Endodermal cell (in vitro differentiated cells): ENCODE results near the gene FARP2. TPM values are rescaled to one million over a fixed set of nuclear protein-coding genes. Genes with fewer than 3 reads are reported as not detected.

Experiments
- DNase-seq: peaks from one replicate; pipeline ENCODE4 v3.0.0-alpha.2; 2017
- H3K27ac ChIP-seq: 2 replicates; pipeline ENCODE4 v1.5.1; 2013; ENCODE audit warnings: mild to moderate bottlenecking, low read depth, low read length, moderate library complexity
- H3K27me3 ChIP-seq: 2 replicates; pipeline ENCODE4 v1.6.1; 2013; ENCODE audit warnings: mild to moderate bottlenecking, low read length, moderate library complexity; ENCODE audit not compliant: insufficient read depth, control insufficient read depth, poor library complexity, severe bottlenecking
- H3K36me3 ChIP-seq: 2 replicates; pipeline ENCODE4 v1.7.0; 2013; ENCODE audit warnings: mild to moderate bottlenecking, low read length, moderate library complexity; ENCODE audit not compliant: control insufficient read depth, insufficient read depth
- H3K4me1 ChIP-seq: one replicate; pipeline ENCODE4 v1.7.0; 2013; ENCODE audit warnings: low read length; ENCODE audit not compliant: control insufficient read depth, insufficient read depth
- H3K4me3 ChIP-seq: 2 replicates; pipeline ENCODE4 v1.5.1; 2013; ENCODE audit warnings: mild to moderate bottlenecking, low read length, moderate library complexity
- H3K9ac ChIP-seq: 2 replicates; pipeline ENCODE4 v1.6.1; 2013; ENCODE audit warnings: mild to moderate bottlenecking, low read length, moderate library complexity; ENCODE audit not compliant: poor library complexity, severe bottlenecking; ENCODE audit errors: extremely low read depth
- H3K9me3 ChIP-seq: 2 replicates; pipeline ENCODE4 v1.6.1; 2013; ENCODE audit warnings: mild to moderate bottlenecking, low read length, moderate library complexity; ENCODE audit not compliant: control insufficient read depth
- H3K27ac Mint-ChIP-seq: 2 replicates; pipeline ENCODE4 v1.8.0; 2020; ENCODE audit warnings: mixed read lengths
- H3K27me3 Mint-ChIP-seq: 2 replicates; pipeline ENCODE4 v1.8.0; 2021; ENCODE audit warnings: mild to moderate bottlenecking, mixed read lengths; ENCODE audit not compliant: insufficient read depth
- H3K36me3 Mint-ChIP-seq: 2 replicates; pipeline ENCODE4 v1.8.0; 2020; ENCODE audit warnings: low read depth, mixed read lengths
- H3K4me1 Mint-ChIP-seq: 2 replicates; pipeline ENCODE4 v1.8.0; 2020; ENCODE audit warnings: mixed read lengths
- H3K4me3 Mint-ChIP-seq: 2 replicates; pipeline ENCODE4 v1.8.0; 2020; ENCODE audit warnings: mild to moderate bottlenecking, moderate library complexity, mixed read lengths
- H3K9me3 Mint-ChIP-seq: 2 replicates; pipeline ENCODE4 v1.8.0; 2020; ENCODE audit warnings: mild to moderate bottlenecking, mixed read lengths
- CTCF ChIP-seq: fragments of 200-600 bp; sonication (generic); conservative IDR thresholded peaks from 2 replicates; pipeline ENCODE4 v1.5.0; 2021; ENCODE audit warnings: antibody characterized with exemption, mild to moderate bottlenecking
- WGBS, 2 experiments: methylation state at CpG; one replicate each; pipeline versions ENCODE4 v1.1.5 to v1.1.7; 2013; ENCODE audit warnings: missing lambda C conversion rate in 2 of 2, mixed read lengths in 1 of 2; ENCODE audit not compliant: insufficient coverage in 1 of 2, insufficient read length in 1 of 2; 5-methylcytosine and 5-hydroxymethylcytosine counted together
- total RNA-seq, 2 donors: library from RNA; stranded (reverse); fragmentation: NEBNext Ultra II Directional in 1 of 2; extraction: Animal tissue kit (Norgen Biotek cat#: 25700) in 1 of 2; gene quantifications; 2 replicates in 1 of 2; 3 replicates in 1 of 2; pipeline ENCODE4 v1.2.1, GENCODE V29; 2021

FARP2 gene
- total RNA-seq, 2 donors from 2014 or later: 36.4 to 51.4 TPM

GRCh38 chr2:241354668-241355658 lies 1.1 kb upstream of the FARP2 start:
- 21 to 24% methylated on average over 17 to 36 of the region's 40 CpGs for WGBS, 2 experiments
- Mint-ChIP-seq H3K9me3 (no peaks in the 10 kb centered on the region), H3K36me3 (peaks cover 37% of the 10 kb centered on the region), H3K27me3 (no peaks in the 10 kb centered on the region), H3K27ac (peak overlapping the region; percentile 93), H3K4me3 (peak overlapping the region; percentile 46), H3K4me1 (peaks cover 30% of the 10 kb centered on the region)
- peak overlapping the region; percentile 53 for H3K9ac ChIP-seq
- peak overlapping the region; percentile 59 for H3K4me3 ChIP-seq
- peaks cover 48% of the 10 kb centered on the region for H3K36me3 ChIP-seq
- no peaks in the 10 kb centered on the region for H3K9me3 ChIP-seq
- DNase-seq: peak; percentile 92
- peak; percentile 22 for TF ChIP-seq CTCF
- no peaks in the 10 kb centered on the region for H3K27me3 ChIP-seq
- peak overlapping the region; percentile 44 for H3K27ac ChIP-seq
- H3K4me1 ChIP-seq: peaks cover 11% of the 10 kb centered on the region

GRCh38 chr2:241356871-241357260 lies 781 bp downstream of the FARP2 start:
- H3K9me3 Mint-ChIP-seq: no peaks in the 10 kb centered on the region
- Histone ChIP-seq H3K9me3 (no peaks in the 10 kb centered on the region), H3K27ac (no peak overlapping the region), H3K4me1 (peaks cover 11% of the 10 kb centered on the region), H3K4me3 (peak overlapping the region; percentile 94), H3K36me3 (peaks cover 29% of the 10 kb centered on the region), H3K27me3 (no peaks in the 10 kb centered on the region), H3K9ac (peak overlapping the region; percentile 71)
- 57% methylated on average over 5 of the region's 5 CpGs; no CpG with 5 or more reads in 1 of the 2 experiments for WGBS, 2 experiments
- H3K27ac Mint-ChIP-seq: peak overlapping the region; percentile 30
- peaks cover 21% of the 10 kb centered on the region for H3K36me3 Mint-ChIP-seq
- H3K27me3 Mint-ChIP-seq: no peaks in the 10 kb centered on the region
- peak overlapping the region; percentile 72 for H3K4me3 Mint-ChIP-seq
- no peak for TF ChIP-seq CTCF
- DNase-seq: no peak
- H3K4me1 Mint-ChIP-seq: peaks cover 30% of the 10 kb centered on the region

DNA sequence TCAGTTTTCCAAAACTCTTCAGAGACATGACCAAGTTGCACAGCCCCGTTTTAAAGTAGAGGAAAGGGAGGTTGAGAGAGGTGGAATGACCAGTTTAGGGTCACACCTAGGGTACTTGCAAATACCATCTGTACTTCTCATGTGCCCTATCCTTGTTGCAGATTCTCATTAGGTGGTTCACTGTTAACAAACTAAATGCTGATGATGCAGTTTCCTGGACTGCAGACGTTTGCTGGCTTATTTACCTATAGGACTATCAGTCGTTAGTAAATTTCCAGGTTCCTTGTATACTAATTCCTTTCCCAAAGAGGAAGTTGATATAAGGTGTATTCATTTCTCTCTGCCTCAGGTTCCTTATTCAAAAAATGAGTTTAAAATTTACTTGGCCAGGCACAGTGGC lies 1.4 kb downstream of the FARP2 start:
- 80 to 86% methylated on average over 2 to 3 of the region's 3 CpGs for WGBS, 2 experiments
- no peak overlapping the region for H3K27ac Mint-ChIP-seq
- H3K4me1 Mint-ChIP-seq: peaks cover 30% of the 10 kb centered on the region
- peak overlapping the region; percentile 71 for H3K9ac ChIP-seq
- H3K27ac ChIP-seq: no peak overlapping the region
- no peaks in the 10 kb centered on the region for H3K27me3 ChIP-seq
- no peaks in the 10 kb centered on the region for H3K9me3 Mint-ChIP-seq
- peaks cover 17% of the 10 kb centered on the region for H3K36me3 Mint-ChIP-seq
- H3K4me1 ChIP-seq: peaks cover 11% of the 10 kb centered on the region
- H3K4me3 ChIP-seq: peak overlapping the region; percentile 94
- no peak for DNase-seq
- TF ChIP-seq CTCF: no peak
- no peaks in the 10 kb centered on the region for H3K27me3 Mint-ChIP-seq
- peaks cover 22% of the 10 kb centered on the region for H3K36me3 ChIP-seq
- H3K4me3 Mint-ChIP-seq: peak overlapping the region; percentile 72
- H3K9me3 ChIP-seq: no peaks in the 10 kb centered on the region
